Erythroblast (primary cell): Measurements from ENCODE around the gene IL1A.
A peak's percentile ranks its signal among the peaks of the same experiment; 100 is the strongest.

Experiments
- DNase-seq, 2 experiments: peaks; one replicate each; lab custom pipeline; 2025; lab: John Stamatoyannopoulos, UW
- GATA1 ChIP-seq: IDR thresholded peaks from 2 replicates; pipeline ENCODE4 v1.6.1; 2011; ENCODE audit warnings: low read depth, mild to moderate bottlenecking, control low read depth, low read length, moderate library complexity
- POLR2A ChIP-seq: IDR thresholded peaks from 2 replicates; pipeline ENCODE4 v1.6.1; 2011; ENCODE audit warnings: mild to moderate bottlenecking, low read length

Gene IL1A

DNA sequence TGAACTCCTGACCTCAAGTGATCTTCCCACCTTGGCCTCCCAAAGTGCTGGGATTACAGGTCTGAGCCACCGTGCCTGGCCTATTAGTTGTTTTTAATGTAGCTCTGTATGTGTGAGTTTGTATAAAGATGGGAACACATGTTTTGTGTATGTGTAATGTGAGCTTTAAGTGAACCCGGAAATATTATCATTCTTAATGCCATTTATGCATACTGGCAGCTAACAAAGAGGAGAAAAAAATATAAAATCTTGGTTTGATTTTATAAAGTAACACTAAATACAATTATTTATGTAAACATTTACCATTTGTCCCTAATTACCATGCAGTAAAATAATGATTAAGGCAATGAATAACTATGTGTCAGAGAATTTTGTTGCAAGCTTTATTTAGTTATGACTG is 10.7 kb downstream of the IL1A start:
- no peak for TF ChIP-seq GATA1
- no peak for TF ChIP-seq POLR2A
- no peak for DNase-seq

DNA sequence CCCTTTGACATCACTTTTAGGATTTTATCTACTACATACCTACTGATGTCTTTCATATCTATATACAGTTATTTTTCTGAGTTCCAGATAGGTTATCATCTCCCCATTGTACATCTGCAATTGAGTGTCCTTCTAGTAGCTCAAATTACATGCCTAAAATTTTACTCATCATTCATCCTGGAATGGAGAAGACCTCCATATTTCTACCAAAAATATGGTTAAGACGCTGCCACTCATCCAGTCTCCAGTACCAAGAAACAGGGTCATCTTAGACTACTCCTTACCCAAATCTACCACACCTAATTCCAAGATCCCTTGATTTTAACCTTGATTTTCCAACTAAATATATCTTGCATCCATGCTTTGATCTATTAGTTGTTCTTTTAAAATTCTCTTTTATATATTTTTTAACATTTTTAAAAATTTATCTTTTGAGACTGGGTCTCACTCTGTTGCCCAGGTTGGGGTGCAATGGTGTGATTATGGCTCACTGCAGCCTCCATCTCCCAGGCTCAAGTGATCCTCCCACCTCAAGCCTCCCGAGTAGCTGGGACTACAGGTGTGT is 11.3 kb downstream of the IL1A start:
- DNase-seq: no peak
- no peak for TF ChIP-seq GATA1
- TF ChIP-seq POLR2A: no peak

DNA sequence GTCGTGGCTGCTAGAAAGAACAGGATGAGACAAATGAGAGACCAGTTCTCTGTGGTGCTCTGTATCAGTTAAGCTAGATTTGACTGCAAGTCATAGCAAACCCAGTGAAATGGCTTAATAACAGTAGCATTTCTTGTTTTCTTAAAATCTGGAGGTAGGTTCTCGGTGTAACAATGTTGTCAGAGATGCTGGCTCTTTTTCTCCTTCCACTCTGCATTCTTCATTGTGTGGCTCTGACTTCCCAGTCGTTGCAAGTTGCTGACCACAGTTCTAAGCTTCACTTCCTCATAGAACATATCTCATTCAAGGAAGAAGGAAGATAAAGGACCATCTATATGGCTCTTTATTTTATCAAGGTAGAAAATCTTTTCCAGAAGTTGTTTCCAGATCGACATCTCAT is 12.0 kb downstream of the IL1A start:
- TF ChIP-seq POLR2A (no peak), GATA1 (no peak)
- no peak for DNase-seq

DNA sequence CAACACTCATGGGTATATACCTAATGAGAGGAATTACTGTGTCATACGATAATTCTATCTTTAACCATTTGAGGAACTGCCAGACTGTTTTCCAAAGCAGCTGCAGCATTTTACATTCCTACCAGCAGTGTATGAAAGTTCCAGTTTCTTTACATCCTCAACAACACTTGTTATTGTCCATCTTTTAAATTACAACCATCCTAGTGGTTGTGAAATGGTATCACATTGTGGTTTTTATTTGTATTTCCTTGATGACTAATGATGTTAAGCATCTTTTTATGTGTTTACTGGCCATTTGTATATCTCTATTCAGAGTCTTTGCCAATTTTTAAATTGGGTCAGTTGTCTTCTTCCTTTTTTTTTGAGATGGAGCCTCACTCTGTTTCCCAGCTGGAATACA is 15.9 kb downstream of the IL1A start:
- DNase-seq: no peak
- TF ChIP-seq GATA1 (no peak), POLR2A (no peak)

DNA sequence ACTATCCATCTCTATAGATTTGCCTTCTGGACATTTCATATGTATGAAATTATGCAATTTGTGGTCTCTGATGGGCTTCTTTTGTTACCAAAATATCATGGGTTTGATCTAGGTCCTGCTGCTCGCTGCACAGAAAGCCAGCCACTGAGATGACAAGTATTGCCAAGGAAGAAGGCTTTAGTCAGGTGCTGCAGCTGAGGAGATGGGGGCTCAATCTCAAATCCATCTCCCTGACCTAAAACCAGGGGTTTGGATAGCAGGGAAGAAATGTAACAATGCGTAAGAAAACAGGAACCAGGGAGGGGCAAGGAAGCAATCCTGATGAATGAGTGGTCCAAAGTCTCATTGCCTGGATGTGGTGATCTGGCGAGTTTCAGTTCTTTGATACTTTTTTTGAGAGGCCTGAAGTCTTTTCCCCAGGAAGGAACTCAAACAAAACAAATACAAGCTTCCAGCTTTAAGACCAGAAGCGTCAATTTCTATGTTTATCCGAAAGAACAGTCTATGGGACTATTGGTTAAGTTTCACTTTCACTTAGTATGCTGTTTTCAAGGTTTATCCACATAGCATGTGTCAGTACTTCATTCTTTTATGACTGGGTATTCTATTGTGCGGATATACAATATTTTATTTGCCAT is 16.5 kb downstream of the IL1A start:
- DNase-seq: peak in 1 of 2 experiments; percentile 15
- TF ChIP-seq POLR2A (no peak), GATA1 (no peak)

DNA sequence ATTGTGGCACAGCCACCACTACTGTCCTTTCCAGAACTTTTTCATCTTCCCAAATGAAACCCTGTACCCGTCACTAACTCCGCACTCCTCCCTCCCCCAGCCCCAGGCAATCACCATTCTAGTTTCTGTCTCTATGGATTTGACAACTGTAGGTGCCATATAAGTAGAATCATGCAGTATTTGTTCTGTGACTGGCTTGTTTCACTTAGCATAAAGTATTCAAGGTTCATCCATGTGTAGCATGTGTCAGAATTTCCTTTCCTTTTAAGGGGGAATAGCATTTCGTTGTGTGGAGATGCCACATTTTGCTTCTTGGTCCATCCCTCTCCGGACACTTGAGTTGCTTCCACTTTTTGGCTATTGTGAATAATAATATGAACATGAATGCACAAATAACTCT is 19.0 kb downstream of the IL1A start:
- DNase-seq: peak in 1 of 2 experiments; percentile 55

DNA sequence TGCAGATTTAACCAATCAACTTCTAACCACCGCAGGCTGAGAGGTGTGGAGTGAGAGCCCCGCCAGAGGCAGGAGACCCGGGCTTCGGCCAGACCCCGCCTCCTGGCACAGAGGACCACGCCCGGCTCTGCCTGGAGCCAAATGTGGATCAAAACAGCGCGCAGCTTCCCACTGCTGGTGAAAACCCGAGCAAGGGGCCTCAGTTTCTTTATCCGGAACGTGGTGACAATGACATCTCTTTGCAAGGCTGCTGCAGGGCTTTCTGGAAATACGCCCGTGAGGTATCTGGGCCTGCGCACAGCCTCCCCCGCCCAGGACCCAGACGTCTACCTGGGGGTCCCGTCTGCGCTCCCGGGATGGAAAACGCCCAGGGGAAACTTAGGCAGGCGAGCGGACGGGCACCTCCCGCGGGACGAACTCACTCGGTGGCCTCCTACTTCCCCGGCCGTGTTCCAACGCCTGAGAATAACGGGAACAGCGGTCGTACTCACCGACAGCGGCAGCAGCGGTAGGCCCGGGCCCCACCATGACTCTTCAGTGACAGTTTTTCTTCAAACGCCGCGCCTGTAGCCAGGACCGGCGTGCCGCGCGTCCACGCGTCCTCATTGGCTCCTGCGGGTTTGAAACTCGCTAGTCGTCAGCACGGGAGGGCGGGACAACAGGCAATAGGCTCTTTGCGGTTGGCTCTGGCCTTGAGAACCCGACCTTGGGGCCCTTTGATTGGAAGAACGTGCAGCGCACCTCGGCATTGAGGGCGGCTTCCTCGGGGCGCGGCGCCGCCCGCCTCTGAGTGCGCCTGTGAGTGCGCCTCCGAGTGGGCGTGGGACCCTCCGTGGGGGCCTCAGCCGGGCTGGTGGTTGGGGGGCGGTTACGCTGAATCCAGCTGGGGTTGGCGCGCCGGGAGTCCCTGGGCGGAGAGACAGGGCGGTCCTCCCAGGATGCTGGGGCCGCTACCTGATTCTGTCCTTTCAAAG is 19.9 kb downstream of the IL1A start, which contains the start of gene CKAP2L:
CKAP2L (minus strand) TSS at position 539 of the 974 bp plus-strand sequence; CDS start at position 528, 11 bp downstream.
- peak; percentile 88 for TF ChIP-seq POLR2A
- TF ChIP-seq GATA1: no peak
- DNase-seq: peak; percentile 98 to 99

More for the DNA sequence above, 19.0 kb downstream of the IL1A start:
- TF ChIP-seq POLR2A: no peak
- TF ChIP-seq GATA1: no peak

DNA sequence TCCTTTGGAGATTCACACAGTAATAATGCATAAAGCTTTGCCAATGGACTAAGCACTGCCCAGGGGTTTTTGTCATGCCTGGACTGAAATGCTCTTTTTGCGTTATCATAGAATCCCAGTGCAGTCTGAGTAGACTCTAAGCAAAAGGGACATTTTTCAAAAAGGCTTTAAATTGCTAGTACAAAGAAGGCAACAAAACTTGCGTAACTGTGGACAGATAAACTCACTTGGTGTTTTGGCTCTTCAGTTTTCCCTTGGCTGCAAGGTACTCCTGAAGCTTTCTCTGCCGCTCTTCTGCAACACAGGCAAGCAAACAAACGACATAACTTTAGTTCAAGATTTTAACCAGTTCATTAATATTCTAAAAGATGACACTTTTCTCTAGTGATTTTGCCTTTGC is 22.0 kb downstream of the IL1A start:
- TF ChIP-seq POLR2A: no peak
- TF ChIP-seq GATA1: no peak
- DNase-seq: no peak

DNA sequence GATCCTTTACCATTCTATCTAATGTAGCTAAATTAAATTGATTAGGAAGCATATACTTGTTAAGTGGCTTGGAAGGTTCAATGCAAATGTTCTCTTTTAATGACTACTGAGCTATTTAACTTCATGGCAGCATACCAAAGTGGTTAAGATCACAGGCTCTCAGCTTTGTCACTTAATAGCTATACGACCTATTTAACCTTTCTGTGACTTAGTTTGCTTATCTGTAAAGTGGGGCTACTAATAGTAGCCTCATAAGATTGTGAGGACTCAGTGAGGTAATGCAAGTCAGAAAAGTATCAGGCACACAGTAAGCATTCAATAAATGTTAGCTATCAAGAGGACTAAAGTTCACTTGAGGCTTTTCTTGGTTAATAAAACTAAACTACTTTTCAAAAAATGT is 24.1 kb downstream of the IL1A start:
- TF ChIP-seq GATA1 (no peak), POLR2A (no peak)
- no peak for DNase-seq

DNA sequence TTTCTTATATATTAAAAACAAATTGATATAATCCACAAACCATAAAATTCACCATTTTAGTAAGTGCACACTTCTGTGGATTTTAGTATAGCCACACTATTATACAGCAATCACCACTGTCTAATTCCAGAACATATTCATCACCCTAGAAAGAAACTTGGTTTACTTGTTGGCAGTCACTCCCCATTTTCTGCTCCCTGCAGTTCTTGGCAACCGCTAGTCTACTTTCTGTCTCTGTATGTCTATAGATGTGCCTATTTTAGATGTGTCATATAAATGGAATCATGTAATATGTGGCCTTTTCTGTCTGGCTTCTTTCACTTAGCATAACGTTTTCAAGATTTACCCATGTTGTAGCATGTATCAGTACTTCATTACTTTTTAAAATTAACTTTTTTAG is 25.6 kb downstream of the IL1A start:
- TF ChIP-seq POLR2A (no peak), GATA1 (no peak)
- no peak for DNase-seq

DNA sequence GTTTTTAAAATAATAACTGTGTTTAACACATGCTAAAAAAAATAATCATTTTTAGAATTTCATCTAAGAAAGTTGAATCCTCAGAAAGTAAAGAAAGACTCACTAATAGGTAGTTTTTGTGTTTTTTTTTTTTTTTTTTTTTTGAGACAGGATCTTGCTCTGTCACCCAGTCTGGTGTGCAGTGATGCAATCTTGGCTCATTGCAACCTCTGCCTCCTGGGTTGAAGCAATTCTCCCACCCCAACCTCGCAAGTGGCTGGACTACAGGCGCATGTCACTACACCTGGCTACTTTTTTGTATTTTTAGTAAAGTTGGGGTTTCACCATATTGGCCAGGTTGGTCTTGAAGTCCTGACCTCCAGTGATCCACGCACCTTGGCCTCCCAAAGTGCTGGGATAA is 27.0 kb downstream of the IL1A start:
- peak; percentile 23 to 70 for DNase-seq
- TF ChIP-seq POLR2A (no peak), GATA1 (no peak)

DNA sequence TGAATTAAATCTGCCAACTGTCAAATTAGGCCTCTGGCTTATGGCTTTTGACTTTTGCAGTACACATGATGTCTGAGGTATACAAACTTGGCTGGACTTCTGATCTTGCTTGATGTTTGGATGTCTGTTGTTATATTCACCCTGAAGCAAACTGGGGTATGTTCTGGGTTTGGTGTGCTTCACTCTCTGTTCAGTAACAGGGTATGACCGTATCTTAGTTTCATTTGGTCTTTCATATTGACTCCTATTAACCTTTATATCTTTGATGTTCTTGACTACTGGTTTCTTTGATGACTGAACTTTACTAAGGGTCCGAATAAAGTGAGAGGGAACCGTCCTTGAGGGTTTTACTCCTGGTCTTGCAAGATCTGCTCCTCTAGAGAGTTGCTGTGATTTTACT is 28.1 kb downstream of the IL1A start:
- TF ChIP-seq GATA1 (no peak), POLR2A (no peak)
- DNase-seq: no peak

DNA sequence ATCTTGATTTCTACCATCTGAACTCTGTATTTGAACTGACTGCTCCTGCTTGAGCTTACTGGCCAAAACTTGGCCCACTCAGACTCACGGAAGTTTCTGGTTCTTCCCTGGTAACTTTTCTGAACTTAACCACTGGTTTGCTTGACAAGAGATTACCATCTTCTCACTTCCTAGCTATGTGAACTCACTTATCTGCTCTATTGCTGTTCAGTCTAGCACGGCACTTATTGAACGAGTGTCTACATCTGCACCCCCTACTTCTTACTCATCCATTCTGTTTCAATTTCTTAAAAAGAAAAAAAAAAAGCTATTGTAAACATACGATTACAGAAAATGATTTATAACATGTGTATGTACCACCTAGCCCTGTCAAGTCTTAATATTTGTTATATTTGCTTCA is 28.8 kb downstream of the IL1A start:
- no peak for DNase-seq
- TF ChIP-seq POLR2A (no peak), GATA1 (no peak)

DNA sequence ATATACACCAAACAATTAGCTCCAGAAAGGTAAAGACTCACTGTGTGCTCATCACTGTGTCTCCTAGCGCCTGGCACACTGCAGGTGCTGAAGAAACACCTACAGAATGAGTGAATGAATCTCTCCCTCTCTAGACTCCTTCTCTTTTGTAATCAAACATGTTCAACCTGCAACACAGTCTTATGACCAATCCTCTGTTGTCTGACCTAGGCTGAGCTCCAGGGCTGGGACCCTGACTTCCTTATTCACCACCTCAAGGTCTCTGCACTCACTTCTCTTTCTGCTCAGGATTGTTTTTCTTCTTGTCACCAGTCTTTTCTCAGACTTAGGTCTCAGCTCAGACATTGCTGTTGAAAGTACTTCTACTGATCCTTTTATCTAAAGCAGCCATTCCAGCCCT is 29.7 kb downstream of the IL1A start:
- TF ChIP-seq POLR2A: no peak
- no peak for TF ChIP-seq GATA1
- no peak for DNase-seq
